CD4-positive, CD25-positive, alpha-beta regulatory T cell (primary cell): ENCODE measurements around the gene TXLNB. TPM values are rescaled to one million over a fixed set of nuclear protein-coding genes. Genes with fewer than 3 reads are reported as not detected.

Experiments used
- ATAC-seq, 2 donors: fragments of 150-1000 bp; cut with Tn5 transposase; one replicate each; pipeline ENCODE4 v1.10.0; 2021; ENCODE audit warnings: low read depth in 2 of 2, moderate number of reproducible peaks in 2 of 2, moderate library complexity in 1 of 2
- DNase-seq, 3 donors: peaks; one replicate each; pipeline versions ENCODE4 v3.0.0 to v3.0.0-alpha.2; 2012 to 2022; ENCODE audit warnings: mixed read lengths in 1 of 3
- H3K27ac ChIP-seq: one replicate; pipeline ENCODE4 v1.7.0; 2013; ENCODE audit warnings: mild to moderate bottlenecking, low read length; ENCODE audit not compliant: insufficient read depth, poor library complexity, severe bottlenecking
- H3K27me3 ChIP-seq: one replicate; pipeline ENCODE4 v1.7.0; 2013; ENCODE audit warnings: low read length; ENCODE audit not compliant: control insufficient read depth, insufficient read depth
- H3K36me3 ChIP-seq: one replicate; pipeline ENCODE4 v1.7.0; 2013; ENCODE audit warnings: mild to moderate bottlenecking, low read length, moderate library complexity; ENCODE audit not compliant: control insufficient read depth, insufficient read depth
- H3K4me1 ChIP-seq: 2 replicates; pipeline ENCODE4 v1.7.0; 2013; ENCODE audit warnings: mild to moderate bottlenecking, low read length; ENCODE audit not compliant: insufficient read depth, control insufficient read depth, poor library complexity, severe bottlenecking
- H3K4me3 ChIP-seq: one replicate; pipeline ENCODE4 v1.7.0; 2013; ENCODE audit warnings: low read depth, mild to moderate bottlenecking, low read length, moderate library complexity
- H3K9me3 ChIP-seq, 2 experiments: 1 replicate in 1 of 2; 2 replicates in 1 of 2; pipeline ENCODE4 v1.7.0; 2013; ENCODE audit warnings: low read length in 2 of 2, mild to moderate bottlenecking in 1 of 2, moderate library complexity in 1 of 2; ENCODE audit not compliant: control insufficient read depth in 2 of 2
- H3K27ac Mint-ChIP-seq, 3 donors: one replicate each; pipeline ENCODE4 v1.8.0; 2020 to 2022; ENCODE audit warnings: mild to moderate bottlenecking in 3 of 3, mixed read lengths in 3 of 3, moderate library complexity in 2 of 3
- H3K27me3 Mint-ChIP-seq: one replicate; pipeline ENCODE4 v1.8.0; 2022; ENCODE audit warnings: mild to moderate bottlenecking, mixed read lengths
- H3K36me3 Mint-ChIP-seq: one replicate; pipeline ENCODE4 v1.8.0; 2020; ENCODE audit warnings: mixed read lengths
- H3K4me1 Mint-ChIP-seq, 4 donors: one replicate each; pipeline ENCODE4 v1.8.0; 2020 to 2022; ENCODE audit warnings: mixed read lengths in 4 of 4, mild to moderate bottlenecking in 1 of 4
- H3K4me3 Mint-ChIP-seq, 4 donors: one replicate each; pipeline ENCODE4 v1.8.0; 2020 to 2022; ENCODE audit warnings: mild to moderate bottlenecking in 4 of 4, mixed read lengths in 4 of 4, moderate library complexity in 3 of 4
- H3K9me3 Mint-ChIP-seq, 7 donors: one replicate each; pipeline ENCODE4 v1.8.0; 2020 to 2022; ENCODE audit warnings: mixed read lengths in 7 of 7, mild to moderate bottlenecking in 3 of 7, moderate library complexity in 2 of 7
- polyA plus RNA-seq, 4 donors: library from polyadenylated mRNA; unstranded; fragments of 300-500 nt; fragmentation: Illumina TruSeq; gene quantifications; one replicate each; pipeline ENCODE4 v1.2.3, GENCODE V29; 2021
- total RNA-seq: library from RNA; stranded (reverse); gene quantifications from one replicate; pipeline ENCODE4 v1.2.3, GENCODE V29; 2022

TXLNB gene
- total RNA-seq (0.47 TPM), polyA plus RNA-seq (under 1 TPM; 0.16 to 0.31 (median 0.21) TPM)

- H3K9me3 ChIP-seq: no peaks in the 10 kb centered on the region
- no peaks in the 10 kb centered on the region for H3K36me3 ChIP-seq
- peaks cover 4% of the 10 kb centered on the region for H3K36me3 Mint-ChIP-seq
- peak within 1 kb of the TSS; percentile 98 to 99 (median 99) for H3K27ac Mint-ChIP-seq
- H3K9me3 Mint-ChIP-seq: peaks cover 0 to 2% (median 0%) of the 10 kb centered on the region in 7 donors
- H3K4me3 Mint-ChIP-seq: peak within 1 kb of the TSS; percentile 62 to 90 (median 83)
- H3K4me1 ChIP-seq: peaks cover 32% of the 10 kb centered on the region
- H3K4me1 Mint-ChIP-seq: peaks cover 24 to 63% (median 34%) of the 10 kb centered on the region in 4 donors
- H3K27ac ChIP-seq: peak within 1 kb of the TSS; percentile 77
- H3K4me3 ChIP-seq: peak within 1 kb of the TSS; percentile 79
- ATAC-seq: peak; percentile 80 to 88
- H3K27me3 ChIP-seq: no peaks in the 10 kb centered on the region
- DNase-seq: peak; percentile 12 to 93 (median 75)
- H3K27me3 Mint-ChIP-seq: no peaks in the 10 kb centered on the region
Measured at GRCh38 chr6:139291813-139292619, at the start of gene TXLNB. TXLNB (minus strand) TSS chr6:139291998; CDS start chr6:139288899, 3,099 bp downstream.

GRCh38 chr6:139341060-139341459 is 49.3 kb upstream of the TXLNB start:
- Mint-ChIP-seq H3K4me3 (no peak overlapping the region), H3K36me3 (peaks cover 4% of the 10 kb centered on the region)
- no peak overlapping the region for H3K27ac ChIP-seq

GRCh38 chr6:139338795-139339194 is 47.0 kb upstream of the TXLNB start:
- Histone ChIP-seq H3K4me3 (no peak overlapping the region), H3K4me1 (no peaks in the 10 kb centered on the region), H3K9me3 (no peaks in the 10 kb centered on the region), H3K27ac (no peak overlapping the region), H3K36me3 (no peaks in the 10 kb centered on the region), H3K27me3 (no peaks in the 10 kb centered on the region)
- Mint-ChIP-seq H3K36me3 (peaks cover 4% of the 10 kb centered on the region), H3K4me1 (peaks cover 0 to 10% (median 2%) of the 10 kb centered on the region in 4 donors), H3K27ac (peak overlapping the region in 1 of 3 donors; percentile 74), H3K9me3 (peaks cover 0 to 2% (median 0%) of the 10 kb centered on the region in 7 donors), H3K27me3 (peaks cover 6% of the 10 kb centered on the region), H3K4me3 (no peak overlapping the region)
- DNase-seq (no peak), ATAC-seq (no peak)

More at GRCh38 chr6:139341060-139341459, 49.3 kb upstream of the TXLNB start:
- Histone ChIP-seq H3K4me3 (no peak overlapping the region), H3K9me3 (no peaks in the 10 kb centered on the region), H3K27me3 (no peaks in the 10 kb centered on the region), H3K4me1 (no peaks in the 10 kb centered on the region), H3K36me3 (no peaks in the 10 kb centered on the region)
- no peak for DNase-seq
- H3K9me3 Mint-ChIP-seq: peaks cover 0 to 2% (median 0%) of the 10 kb centered on the region in 7 donors
- no peaks in the 10 kb centered on the region for H3K27me3 Mint-ChIP-seq
- ATAC-seq: no peak
- H3K27ac Mint-ChIP-seq: no peak overlapping the region
- peaks cover 0 to 15% (median 3%) of the 10 kb centered on the region in 4 donors for H3K4me1 Mint-ChIP-seq

GRCh38 chr6:139337830-139338229 is 46.0 kb upstream of the TXLNB start:
- H3K27me3 Mint-ChIP-seq: peaks cover 6% of the 10 kb centered on the region
- ATAC-seq (no peak), DNase-seq (no peak)
- no peaks in the 10 kb centered on the region for H3K9me3 ChIP-seq
- no peak overlapping the region for H3K4me3 ChIP-seq
- peaks cover 0 to 4% (median under 1%) of the 10 kb centered on the region in 4 donors for H3K4me1 Mint-ChIP-seq
- no peak overlapping the region for H3K27ac Mint-ChIP-seq
- no peak overlapping the region for H3K27ac ChIP-seq
- H3K9me3 Mint-ChIP-seq: peaks cover 0 to 2% (median 0%) of the 10 kb centered on the region in 7 donors
- H3K36me3 ChIP-seq: no peaks in the 10 kb centered on the region
- H3K27me3 ChIP-seq: no peaks in the 10 kb centered on the region
- H3K4me1 ChIP-seq: no peaks in the 10 kb centered on the region
- peaks cover 7% of the 10 kb centered on the region for H3K36me3 Mint-ChIP-seq
- H3K4me3 Mint-ChIP-seq: no peak overlapping the region

- Histone ChIP-seq H3K9me3 (no peaks in the 10 kb centered on the region), H3K4me3 (no peak overlapping the region), H3K27me3 (no peaks in the 10 kb centered on the region), H3K27ac (no peak overlapping the region), H3K36me3 (no peaks in the 10 kb centered on the region), H3K4me1 (no peaks in the 10 kb centered on the region)
- peaks cover 7% of the 10 kb centered on the region for H3K36me3 Mint-ChIP-seq
- DNase-seq: no peak
- H3K27ac Mint-ChIP-seq: no peak overlapping the region
- no peak overlapping the region for H3K4me3 Mint-ChIP-seq
- no peaks in the 10 kb centered on the region for H3K4me1 Mint-ChIP-seq
- ATAC-seq: no peak
- H3K9me3 Mint-ChIP-seq: peaks cover 0 to 2% (median 0%) of the 10 kb centered on the region in 7 donors
- H3K27me3 Mint-ChIP-seq: peaks cover 6% of the 10 kb centered on the region
Measured at GRCh38 chr6:139337001-139337400, 45.2 kb upstream of the TXLNB start.

GRCh38 chr6:139336488-139336887 is 44.7 kb upstream of the TXLNB start:
- DNase-seq: no peak

GRCh38 chr6:139335447-139336210 is 43.8 kb upstream of the TXLNB start:
- ATAC-seq: no peak
- H3K9me3 ChIP-seq: no peaks in the 10 kb centered on the region
- peaks cover 6% of the 10 kb centered on the region for H3K27me3 Mint-ChIP-seq

More at GRCh38 chr6:139336488-139336887, 44.7 kb upstream of the TXLNB start:
- ATAC-seq: no peak
- H3K27ac ChIP-seq: no peak overlapping the region
- peaks cover 6% of the 10 kb centered on the region for H3K27me3 Mint-ChIP-seq
- no peak overlapping the region for H3K27ac Mint-ChIP-seq
- H3K9me3 Mint-ChIP-seq: peaks cover 0 to 2% (median 0%) of the 10 kb centered on the region in 7 donors
- no peak overlapping the region for H3K4me3 ChIP-seq
- H3K36me3 Mint-ChIP-seq: peaks cover 7% of the 10 kb centered on the region
- no peaks in the 10 kb centered on the region for H3K36me3 ChIP-seq
- no peaks in the 10 kb centered on the region for H3K9me3 ChIP-seq
- no peaks in the 10 kb centered on the region for H3K4me1 ChIP-seq
- no peaks in the 10 kb centered on the region for H3K27me3 ChIP-seq
- no peak overlapping the region for H3K4me3 Mint-ChIP-seq
- no peaks in the 10 kb centered on the region for H3K4me1 Mint-ChIP-seq

More at GRCh38 chr6:139335447-139336210, 43.8 kb upstream of the TXLNB start:
- Mint-ChIP-seq H3K4me1 (no peaks in the 10 kb centered on the region), H3K27ac (peak overlapping the region in 1 of 3 donors; percentile 5), H3K4me3 (no peak overlapping the region), H3K36me3 (peaks cover 7% of the 10 kb centered on the region), H3K9me3 (peaks cover 0 to 2% (median 0%) of the 10 kb centered on the region in 7 donors)
- Histone ChIP-seq H3K27ac (no peak overlapping the region), H3K4me1 (no peaks in the 10 kb centered on the region), H3K4me3 (no peak overlapping the region), H3K36me3 (no peaks in the 10 kb centered on the region), H3K27me3 (no peaks in the 10 kb centered on the region)
- no peak for DNase-seq
